ACHN (cell line): ENCODE results near the gene TMEM52.
"Not testable (repeated sequence)": the region's sequence is repeated elsewhere in the genome, so short reads cannot be mapped to it uniquely, and the experiment has no call there.

ENCODE experiments used
- DNase-seq: peaks from one replicate; pipeline ENCODE4 v3.0.0-alpha.2; 2015
- in situ Hi-C: cut with HindIII; loops from 2 replicates; pipeline ENCODE4 v1.10.0; 2017; ENCODE audit warnings: low sequenced_read_pairs, low pct_ligation_motif_present, low pct_unique_long_range_greater_than_20kb

Gene TMEM52

GRCh38 chr1:1950940-1951339 lies 31.9 kb upstream of the TMEM52 start:
- in situ Hi-C loops, result no loop called here
- DNase-seq, result no peak

- in situ Hi-C loops, result no loop called here
- no peak for DNase-seq
Observed at GRCh38 chr1:1948783-1949182, 29.7 kb upstream of the TMEM52 start.

DNA sequence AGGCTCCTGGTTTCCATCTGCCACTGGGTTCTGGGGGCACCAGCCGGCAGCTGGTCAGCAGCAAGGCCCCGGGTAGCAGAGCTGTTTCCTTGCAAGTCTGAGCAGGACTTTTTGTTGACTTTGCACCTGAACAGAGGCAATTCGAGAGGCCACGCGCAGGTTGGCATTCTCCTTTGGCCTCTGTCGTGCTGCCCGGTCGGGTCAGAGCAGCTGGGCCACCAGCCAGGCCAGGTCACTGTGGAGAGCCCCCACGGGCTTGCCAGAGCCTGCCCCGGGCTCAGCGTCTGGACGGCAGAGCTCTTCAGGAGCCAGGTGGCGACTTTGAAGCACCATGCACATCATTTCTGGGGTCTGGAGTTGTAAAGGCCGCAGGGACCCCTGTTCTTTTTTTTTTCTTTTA lies 28.4 kb upstream of the TMEM52 start:
- no peak for DNase-seq
- in situ Hi-C loops, result no loop called here

- no peak for DNase-seq
- in situ Hi-C loops, result no loop called here
Observed at GRCh38 chr1:1946540-1946939, 27.5 kb upstream of the TMEM52 start.

DNA sequence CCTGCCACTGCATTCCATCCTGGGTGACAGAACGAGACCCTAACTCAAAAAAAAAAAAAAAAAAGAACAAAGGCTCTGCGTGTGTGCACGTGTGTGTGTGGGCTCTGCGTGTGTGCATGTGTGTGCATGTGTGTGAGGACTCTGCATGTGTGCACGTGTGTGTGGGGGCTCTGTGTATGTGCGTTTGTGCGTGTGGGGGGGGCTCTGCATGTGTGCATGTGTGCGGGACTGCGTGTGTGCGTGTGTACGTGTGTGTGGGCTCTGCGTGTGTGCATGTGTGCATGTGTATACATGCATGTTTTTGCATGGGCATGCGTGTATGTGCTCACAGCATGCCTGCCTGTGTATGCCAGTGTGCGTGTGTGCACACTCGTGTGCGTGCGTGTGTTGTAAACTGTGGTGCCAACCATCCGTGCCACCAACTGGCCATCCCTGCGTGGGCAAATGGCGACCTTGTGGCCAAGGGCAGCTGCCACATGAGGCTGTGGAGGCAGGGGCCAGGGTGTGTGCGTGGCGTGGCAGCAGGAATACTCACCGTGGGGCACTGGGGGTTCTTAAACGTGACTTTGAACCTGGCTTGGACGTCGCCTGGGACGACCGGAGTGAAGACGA lies 26.8 kb upstream of the TMEM52 start:
- no peak for DNase-seq
- in situ Hi-C loops, result no loop called here

- in situ Hi-C loops, result no loop called here
- DNase-seq, result peak; percentile 41
Observed at GRCh38 chr1:1943834-1944570, 24.9 kb upstream of the TMEM52 start.

- in situ Hi-C loops, result no loop called here
- DNase-seq, result no peak
Observed at GRCh38 chr1:1942753-1943656, 23.9 kb upstream of the TMEM52 start.

DNA sequence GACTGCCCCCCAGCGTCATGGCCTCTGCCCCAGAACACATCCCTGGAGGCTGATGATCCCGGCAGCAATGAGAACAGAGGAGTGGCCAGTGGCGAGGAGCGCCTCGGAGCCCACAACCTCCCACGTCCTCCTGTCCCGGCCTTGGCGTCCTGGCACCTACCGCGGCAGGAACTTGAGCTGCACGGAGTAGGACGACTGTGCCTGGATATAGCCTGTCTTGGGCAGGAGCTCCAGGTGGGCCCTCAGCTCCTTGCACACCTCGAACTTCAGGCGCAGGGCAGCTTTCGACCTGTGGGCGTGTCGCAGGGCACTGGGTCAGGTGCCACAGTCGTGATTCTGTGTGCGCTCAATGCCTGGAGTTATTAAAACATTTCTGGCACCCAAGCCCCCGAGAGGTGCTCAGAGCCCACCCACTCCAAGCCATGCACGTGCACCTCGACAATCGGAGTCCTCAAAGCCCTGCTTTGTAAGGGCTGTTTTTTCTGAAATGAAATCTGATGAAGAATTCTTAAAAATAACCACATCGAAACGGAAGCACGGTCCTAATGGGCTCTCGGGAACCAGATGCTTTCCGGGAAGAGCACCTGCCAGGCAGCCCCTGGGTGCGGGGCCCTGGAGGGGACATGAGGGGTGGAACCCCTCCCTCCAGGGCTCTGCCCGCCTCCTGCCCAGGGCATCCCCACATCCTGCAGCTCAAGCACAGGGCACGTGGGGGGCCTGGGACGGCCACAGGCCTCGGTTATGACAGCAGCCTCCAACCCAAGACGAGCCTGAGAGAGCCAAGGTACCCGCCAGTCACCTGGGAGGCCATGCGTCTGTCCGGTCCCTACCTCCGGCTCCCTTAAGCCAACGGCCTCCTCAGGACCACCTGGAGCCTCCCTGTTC lies 23.0 kb upstream of the TMEM52 start:
- in situ Hi-C loops, result no loop called here
- no peak for DNase-seq

- in situ Hi-C loops, result no loop called here
- DNase-seq, result no peak
Observed at GRCh38 chr1:1941211-1941841, 22.2 kb upstream of the TMEM52 start.

GRCh38 chr1:1940123-1940425 lies 21.0 kb upstream of the TMEM52 start:
- in situ Hi-C loops, result no loop called here
- no peak for DNase-seq

DNA sequence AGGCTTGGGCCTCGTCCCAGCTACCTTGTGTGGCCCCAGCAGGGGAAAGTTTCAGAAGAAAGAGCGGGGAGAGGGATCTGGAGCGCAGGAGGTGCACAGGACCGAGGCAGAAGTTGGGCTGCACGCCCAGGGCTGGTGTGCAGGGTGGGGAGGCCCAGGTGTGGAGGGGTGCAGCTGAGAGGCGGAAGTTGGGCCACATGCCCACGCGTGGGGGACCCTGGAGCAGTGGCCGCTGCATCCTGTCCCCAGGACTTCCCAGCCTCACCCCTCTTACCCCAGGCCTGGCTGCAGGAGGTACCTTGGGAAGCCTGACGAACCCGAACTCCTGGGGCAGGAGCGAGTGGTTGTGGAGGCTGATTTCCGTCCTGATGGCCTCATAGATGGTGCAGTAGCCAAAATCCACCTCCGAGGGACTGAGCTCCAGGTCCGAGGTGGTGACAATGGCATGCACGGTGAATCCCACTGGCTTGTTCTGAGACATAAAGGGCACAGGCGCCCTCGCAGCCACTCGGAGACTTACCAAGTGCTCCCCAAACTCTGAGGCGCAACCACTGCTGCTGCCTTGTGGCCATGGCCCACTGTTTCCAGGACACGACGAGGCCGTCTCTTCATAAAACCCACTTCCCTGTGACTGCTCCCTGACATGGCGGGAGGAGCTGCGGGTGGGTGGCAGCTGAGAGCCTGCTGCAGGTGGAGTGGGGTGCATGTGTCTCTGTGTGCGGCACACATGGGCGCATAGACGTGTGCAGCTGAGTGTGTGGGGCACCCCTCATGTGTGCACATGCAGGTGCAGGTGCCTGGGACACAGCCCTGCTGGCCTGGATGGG lies 20.4 kb upstream of the TMEM52 start:
- no peak for DNase-seq
- in situ Hi-C loops, result no loop called here

DNA sequence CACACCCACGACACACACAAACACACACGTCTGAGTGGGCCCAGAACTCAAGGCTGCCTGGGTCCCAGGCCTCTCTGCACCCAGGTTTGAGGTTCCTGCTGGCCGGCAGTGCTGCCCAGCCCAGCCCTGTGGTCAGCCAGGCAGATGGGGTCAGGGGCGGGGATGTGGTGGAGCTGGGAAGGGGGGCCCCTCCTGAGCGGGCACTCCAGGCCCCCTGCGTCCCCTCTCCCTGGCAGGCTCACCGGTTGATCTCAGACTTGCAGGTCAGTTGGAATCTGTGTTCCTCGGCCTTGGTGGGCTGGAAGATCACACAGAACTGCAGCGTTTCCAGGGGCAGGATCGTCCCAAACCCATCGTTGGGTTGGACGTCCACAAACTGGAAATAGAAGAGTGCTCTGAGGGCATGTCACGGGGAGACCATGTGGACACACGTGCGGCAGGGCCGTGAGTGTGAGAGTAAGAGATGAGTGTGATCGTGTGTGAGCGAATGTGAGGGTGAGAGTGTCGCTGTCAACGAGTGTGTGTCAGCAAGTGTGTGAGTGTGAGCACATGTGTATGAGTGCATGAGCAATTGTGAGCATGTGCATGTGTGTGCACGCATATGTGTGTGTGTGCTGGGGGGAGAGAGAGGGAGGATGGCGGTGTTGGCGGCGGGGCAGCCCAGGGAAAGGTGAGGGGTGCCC lies 19.7 kb upstream of the TMEM52 start:
- in situ Hi-C loops, result no loop called here
- DNase-seq, result no peak

DNA sequence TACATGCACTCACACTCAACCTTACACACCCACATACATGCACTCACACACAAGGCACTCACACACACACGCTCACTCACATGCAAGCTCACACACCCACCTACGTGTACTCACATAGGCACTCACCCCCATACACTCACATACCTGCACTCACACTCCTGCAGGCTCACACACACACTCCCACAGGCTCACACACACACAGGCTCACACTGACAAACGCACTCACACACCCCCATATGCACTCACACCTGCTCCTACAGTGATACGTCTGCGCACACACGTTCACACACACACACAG lies 19.1 kb upstream of the TMEM52 start:
- in situ Hi-C loops, result no loop called here
- no peak for DNase-seq

- in situ Hi-C loops, result no loop called here
Observed at GRCh38 chr1:1937549-1938275, 18.6 kb upstream of the TMEM52 start.

GRCh38 chr1:1937061-1937460 lies 18.0 kb upstream of the TMEM52 start:
- in situ Hi-C loops, result no loop called here
- no peak for DNase-seq

More at GRCh38 chr1:1937549-1938275, 18.6 kb upstream of the TMEM52 start:
- no peak for DNase-seq

DNA sequence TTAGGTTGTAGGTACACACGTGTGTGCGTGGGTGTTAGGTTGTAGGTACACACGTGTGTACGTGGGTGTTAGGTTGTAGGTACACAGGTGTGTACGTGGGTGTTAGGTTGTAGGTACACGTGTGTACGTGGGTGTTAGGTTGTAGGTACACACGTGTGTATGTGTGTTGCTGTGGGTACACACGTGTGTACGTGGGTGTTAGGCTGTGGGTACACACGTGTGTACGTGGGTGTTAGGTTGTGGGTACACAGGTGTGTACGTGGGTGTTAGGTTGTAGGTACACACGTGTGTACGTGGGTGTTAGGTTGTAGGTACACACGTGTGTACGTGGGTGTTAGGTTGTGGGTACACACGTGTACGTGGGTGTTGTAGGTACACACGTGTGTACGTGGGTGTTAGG lies 15.8 kb upstream of the TMEM52 start:
- DNase-seq, in situ Hi-C loops: not testable (repeated sequence)
